ENCODE measurements around the gene C16orf96. TPM values are rescaled to one million over a fixed set of nuclear protein-coding genes. Genes with fewer than 3 reads are reported as not detected.

The C16orf96 gene
- total RNA-seq, 4 donors from 2014 or later: 0.04 to 0.19 (median 0.06) TPM; not detected in 1

GRCh38 chr16:4524571-4524970, 31.6 kb upstream of the C16orf96 start:
- no peaks in the 10 kb centered on the region for H3K9me3 ChIP-seq
- H3K27me3 ChIP-seq: no peaks in the 10 kb centered on the region
- intact Hi-C loops (cut with DNase I): no loop called here
- H3K4me1 ChIP-seq: peaks cover 10 to 43% (median 20%) of the 10 kb centered on the region in 3 donors
- TF ChIP-seq POLR2A (IDR thresholded peaks at IDR 0.05): no peak
- TF ChIP-seq CTCF (IDR thresholded peaks at IDR 0.05): no peak
- no peak overlapping the region for H3K27ac ChIP-seq
- no peak for DNase-seq
- H3K4me3 ChIP-seq: no peak overlapping the region
- peaks cover 0 to 18% (median 0%) of the 10 kb centered on the region in 3 donors for H3K36me3 ChIP-seq

GRCh38 chr16:4525069-4525468, 31.1 kb upstream of the C16orf96 start:
- Histone ChIP-seq H3K4me1 (peaks cover 13 to 43% (median 20%) of the 10 kb centered on the region in 3 donors), H3K36me3 (peaks cover 0 to 18% (median 0%) of the 10 kb centered on the region in 3 donors), H3K4me3 (no peak overlapping the region), H3K9me3 (no peaks in the 10 kb centered on the region), H3K27ac (no peak overlapping the region), H3K27me3 (no peaks in the 10 kb centered on the region)
- intact Hi-C loops (cut with DNase I): no loop called here
- no peak for TF ChIP-seq CTCF (IDR thresholded peaks at IDR 0.05)
- TF ChIP-seq POLR2A (IDR thresholded peaks at IDR 0.05): no peak
- 67 to 90% methylated on average over 4 to 7 of the region's 7 CpGs for WGBS, 2 donors
- no peak for DNase-seq

GRCh38 chr16:4525634-4526277, 30.4 kb upstream of the C16orf96 start:
- H3K4me1 ChIP-seq: peaks cover 13 to 44% (median 20%) of the 10 kb centered on the region in 3 donors
- no peaks in the 10 kb centered on the region for H3K9me3 ChIP-seq
- no peak overlapping the region for H3K27ac ChIP-seq
- 57 to 69% methylated on average over 5 to 6 of the region's 13 CpGs for WGBS, 2 donors
- H3K27me3 ChIP-seq: no peaks in the 10 kb centered on the region
- intact Hi-C loops (cut with DNase I): no loop called here
- no peak for TF ChIP-seq CTCF (IDR thresholded peaks at IDR 0.05)
- no peak for TF ChIP-seq POLR2A (IDR thresholded peaks at IDR 0.05)
- DNase-seq: no peak
- H3K36me3 ChIP-seq: peaks cover 0 to 18% (median 0%) of the 10 kb centered on the region in 3 donors
- H3K4me3 ChIP-seq: no peak overlapping the region

GRCh38 chr16:4529085-4530060, 26.8 kb upstream of the C16orf96 start:
- DNase-seq: no peak
- Histone ChIP-seq H3K4me3 (no peak overlapping the region), H3K4me1 (peaks cover 4 to 35% (median 13%) of the 10 kb centered on the region in 3 donors), H3K27me3 (no peaks in the 10 kb centered on the region), H3K9me3 (no peaks in the 10 kb centered on the region), H3K36me3 (peaks cover 0 to 20% (median 7%) of the 10 kb centered on the region in 3 donors), H3K27ac (peak overlapping the region; percentile 16 to 55 (median 54))
- intact Hi-C loops (cut with DNase I): no loop called here
- WGBS, 2 donors: 32 to 43% methylated on average over 11 of the region's 16 CpGs
- TF ChIP-seq CTCF (IDR thresholded peaks at IDR 0.05) (peak in 3 of 6 experiments; percentile 27 to 38 (median 28)), POLR2A (IDR thresholded peaks at IDR 0.05) (no peak)

- Histone ChIP-seq H3K27me3 (no peaks in the 10 kb centered on the region), H3K36me3 (peaks cover 0 to 20% (median 7%) of the 10 kb centered on the region in 3 donors), H3K27ac (no peak overlapping the region), H3K4me3 (no peak overlapping the region), H3K9me3 (no peaks in the 10 kb centered on the region), H3K4me1 (peaks cover 5 to 45% (median 23%) of the 10 kb centered on the region in 3 donors)
- no peak for TF ChIP-seq POLR2A (IDR thresholded peaks at IDR 0.05)
- TF ChIP-seq CTCF (IDR thresholded peaks at IDR 0.05): no peak
- 89 to 92% methylated on average over 7 to 8 of the region's 8 CpGs for WGBS, 2 donors
- DNase-seq: no peak
- intact Hi-C loops (cut with DNase I): no loop called here
These were observed 24.3 kb upstream of the C16orf96 start for GRCh38 chr16:4531811-4532210.
